ENCODE data around the gene RABAC1.

RABAC1 gene

GRCh38 chr19:41990028-41990427 is 30.9 kb upstream of the RABAC1 start:
- DNase-seq (ENCODE audit: low read depth, low spot score): no peak
- TF ChIP-seq CTCF (IDR thresholded peaks at IDR 0.05; ENCODE audit: low read depth, low read length): no peak
- no peak overlapping the region for H3K4me3 ChIP-seq (ENCODE audit: low read depth, low read length)
- in situ Hi-C loops (cut with HindIII; ENCODE audit: low sequenced_read_pairs): no loop called here

- no peak for DNase-seq (ENCODE audit: low read depth, low spot score)
- in situ Hi-C loops (cut with HindIII; ENCODE audit: low sequenced_read_pairs): no loop called here
- H3K4me3 ChIP-seq (ENCODE audit: low read depth, low read length): no peak overlapping the region
- no peak for TF ChIP-seq CTCF (IDR thresholded peaks at IDR 0.05; ENCODE audit: low read depth, low read length)
Measured at GRCh38 chr19:41988947-41989346, 29.8 kb upstream of the RABAC1 start.

GRCh38 chr19:41987141-41987860 is 28.2 kb upstream of the RABAC1 start:
- DNase-seq (ENCODE audit: low read depth, low spot score): no peak
- H3K4me3 ChIP-seq (ENCODE audit: low read depth, low read length): no peak overlapping the region
- TF ChIP-seq CTCF (IDR thresholded peaks at IDR 0.05; ENCODE audit: low read depth, low read length): no peak
- in situ Hi-C loops (cut with HindIII; ENCODE audit: low sequenced_read_pairs): no loop called here

- no peak for TF ChIP-seq CTCF (IDR thresholded peaks at IDR 0.05; ENCODE audit: low read depth, low read length)
- H3K4me3 ChIP-seq (ENCODE audit: low read depth, low read length): no peak overlapping the region
- DNase-seq (ENCODE audit: low read depth, low spot score): no peak
- in situ Hi-C loops (cut with HindIII; ENCODE audit: low sequenced_read_pairs): no loop called here
Measured at GRCh38 chr19:41984961-41985360, 25.8 kb upstream of the RABAC1 start.

GRCh38 chr19:41981724-41982123 is 22.6 kb upstream of the RABAC1 start:
- DNase-seq (ENCODE audit: low read depth, low spot score): no peak
- no peak for TF ChIP-seq CTCF (IDR thresholded peaks at IDR 0.05; ENCODE audit: low read depth, low read length)
- in situ Hi-C loops (cut with HindIII; ENCODE audit: low sequenced_read_pairs): no loop called here
- no peak overlapping the region for H3K4me3 ChIP-seq (ENCODE audit: low read depth, low read length)

- no peak for TF ChIP-seq CTCF (IDR thresholded peaks at IDR 0.05; ENCODE audit: low read depth, low read length)
- no peak overlapping the region for H3K4me3 ChIP-seq (ENCODE audit: low read depth, low read length)
- no peak for DNase-seq (ENCODE audit: low read depth, low spot score)
- in situ Hi-C loops (cut with HindIII; ENCODE audit: low sequenced_read_pairs): no loop called here
Measured at GRCh38 chr19:41978470-41978869, 19.3 kb upstream of the RABAC1 start.

Data from astrocyte of the spinal cord (primary cell).